Calu3 (cell line): ENCODE measurements around the gene SMCR8. TPM values are rescaled to one million over a fixed set of nuclear protein-coding genes. Genes with fewer than 3 reads are reported as not detected.
"Not testable (repeated sequence)": the region's sequence is repeated elsewhere in the genome, so short reads cannot be mapped to it uniquely, and the experiment has no call there.

ENCODE experiments used
- BruUV-seq: library from RNA; stranded (reverse); fragments of 400-500 nt; replicated peaks from 2 replicates; lab custom pipeline; 2021; lab: Mats Ljungman, UMichigan
- CTCF ChIA-PET: fragments of 300-600 bp; sonication (Branson Sonifier 250); formaldehyde crosslinking; loops from one replicate; lab custom pipeline; 2022; ENCODE audit warnings: antibody characterized with exemption; lab: Charles Lee
- DNase-seq: peaks from one replicate; pipeline ENCODE4 v3.0.0; 2022
- H3K27ac Mint-ChIP-seq: one replicate; pipeline ENCODE4 v1.8.0; 2022; ENCODE audit warnings: mixed read lengths; ENCODE audit not compliant: unreplicated experiment
- H3K27me3 Mint-ChIP-seq: one replicate; pipeline ENCODE4 v1.8.0; 2022; ENCODE audit warnings: mixed read lengths; ENCODE audit not compliant: unreplicated experiment
- H3K36me3 Mint-ChIP-seq: one replicate; pipeline ENCODE4 v1.8.0; 2022; ENCODE audit warnings: mild to moderate bottlenecking, moderate library complexity, mixed read lengths; ENCODE audit not compliant: insufficient read depth, unreplicated experiment
- H3K4me1 Mint-ChIP-seq: one replicate; pipeline ENCODE4 v1.8.0; 2022; ENCODE audit warnings: mild to moderate bottlenecking, low read depth, mixed read lengths; ENCODE audit not compliant: unreplicated experiment
- H3K4me3 Mint-ChIP-seq: one replicate; pipeline ENCODE4 v1.8.0; 2022; ENCODE audit warnings: mild to moderate bottlenecking, low read depth, moderate library complexity, mixed read lengths; ENCODE audit not compliant: unreplicated experiment
- H3K9me3 Mint-ChIP-seq: one replicate; pipeline ENCODE4 v1.8.0; 2022; ENCODE audit warnings: low read depth, mixed read lengths; ENCODE audit not compliant: unreplicated experiment
- CTCF ChIP-seq: fragments of 200-600 bp; IDR thresholded peaks from one replicate; pipeline ENCODE4 v1.8.0; 2022; ENCODE audit warnings: antibody characterized with exemption; ENCODE audit not compliant: unreplicated experiment
- intact Hi-C: fragments of 100-400 bp; cut with micrococcal nuclease; formaldehyde crosslinking; loops from one replicate; pipeline ENCODE4 v1.10.0; 2022; ENCODE audit not compliant: unreplicated experiment
- total RNA-seq: library from RNA; stranded (reverse); gene quantifications from 2 replicates; pipeline ENCODE4 v1.2.3, GENCODE V29; 2022

Gene SMCR8
- total RNA-seq, 1 experiment from 2014 or later, result 20.4 TPM

GRCh38 chr17:18331879-18332278 lies 16.8 kb downstream of the SMCR8 start:
- no peak for DNase-seq
- no peak overlapping the region for H3K4me3 Mint-ChIP-seq
- intact Hi-C loops, result no loop called here
- H3K9me3 Mint-ChIP-seq, result no peaks in the 10 kb centered on the region
- no TSS peak for BruUV-seq
- CTCF ChIA-PET, result no interaction called here
- H3K27ac Mint-ChIP-seq, result no peak overlapping the region
- TF ChIP-seq CTCF, result no peak
- H3K27me3 Mint-ChIP-seq, result no peaks in the 10 kb centered on the region
- H3K36me3 Mint-ChIP-seq, result peaks cover 26% of the 10 kb centered on the region
- H3K4me1 Mint-ChIP-seq, result no peaks in the 10 kb centered on the region

GRCh38 chr17:18332909-18333489 lies 17.9 kb downstream of the SMCR8 start:
- DNase-seq, result no peak
- TF ChIP-seq CTCF, result no peak
- CTCF ChIA-PET, result no interaction called here
- Mint-ChIP-seq H3K27me3 (no peaks in the 10 kb centered on the region), H3K36me3 (peaks cover 26% of the 10 kb centered on the region), H3K4me1 (no peaks in the 10 kb centered on the region), H3K27ac (no peak overlapping the region), H3K9me3 (no peaks in the 10 kb centered on the region), H3K4me3 (no peak overlapping the region)
- intact Hi-C loops, result no loop called here
- no TSS peak for BruUV-seq

- CTCF ChIA-PET, intact Hi-C loops, DNase-seq, H3K27ac Mint-ChIP-seq, H3K27me3 Mint-ChIP-seq, H3K9me3 Mint-ChIP-seq, BruUV-seq, H3K4me1 Mint-ChIP-seq, H3K4me3 Mint-ChIP-seq: not testable (repeated sequence)
- H3K36me3 Mint-ChIP-seq, result peaks cover 43% of the 10 kb centered on the region
These were observed 23.1 kb downstream of the SMCR8 start for GRCh38 chr17:18338158-18338557.

GRCh38 chr17:18339933-18340332 lies 24.8 kb downstream of the SMCR8 start:
- TF ChIP-seq CTCF, result no peak
- Mint-ChIP-seq H3K27ac (no peak overlapping the region), H3K9me3 (no peaks in the 10 kb centered on the region), H3K36me3 (peaks cover 48% of the 10 kb centered on the region), H3K27me3 (no peaks in the 10 kb centered on the region), H3K4me1 (no peaks in the 10 kb centered on the region), H3K4me3 (no peak overlapping the region)
- intact Hi-C loops, result no loop called here
- DNase-seq, result no peak
- CTCF ChIA-PET, result no interaction called here
- no TSS peak for BruUV-seq

GRCh38 chr17:18344021-18344420 lies 28.9 kb downstream of the SMCR8 start:
- no TSS peak for BruUV-seq
- Mint-ChIP-seq H3K4me3 (no peak overlapping the region), H3K36me3 (peaks cover 59% of the 10 kb centered on the region), H3K4me1 (no peaks in the 10 kb centered on the region), H3K27me3 (no peaks in the 10 kb centered on the region), H3K27ac (no peak overlapping the region), H3K9me3 (no peaks in the 10 kb centered on the region)
- CTCF ChIA-PET, result interaction anchor here (0.7 kb wide), 1 partner anchor 9 kb away, joined by 3 read pairs; no protein-coding TSS in a partner anchor
- no peak for TF ChIP-seq CTCF
- DNase-seq, result no peak
- intact Hi-C loops, result no loop called here
